GM12875 (cell line): ENCODE measurements around the gene FOS.

Source experiments
- H3K4me3 ChIP-seq: one replicate; pipeline ENCODE4 v1.5.1; 2011; ENCODE audit warnings: low read depth, low read length, control low read depth
- TF ChIP-seq, protein P1 (sequence below): IDR thresholded peaks from 2 replicates; pipeline ENCODE4 v1.5.1; 2011; ENCODE audit warnings: low read depth, mild to moderate bottlenecking, control low read depth, inconsistent platforms, low read length, moderate library complexity, borderline replicate concordance; ENCODE audit not compliant: insufficient read depth

FOS gene

DNA sequence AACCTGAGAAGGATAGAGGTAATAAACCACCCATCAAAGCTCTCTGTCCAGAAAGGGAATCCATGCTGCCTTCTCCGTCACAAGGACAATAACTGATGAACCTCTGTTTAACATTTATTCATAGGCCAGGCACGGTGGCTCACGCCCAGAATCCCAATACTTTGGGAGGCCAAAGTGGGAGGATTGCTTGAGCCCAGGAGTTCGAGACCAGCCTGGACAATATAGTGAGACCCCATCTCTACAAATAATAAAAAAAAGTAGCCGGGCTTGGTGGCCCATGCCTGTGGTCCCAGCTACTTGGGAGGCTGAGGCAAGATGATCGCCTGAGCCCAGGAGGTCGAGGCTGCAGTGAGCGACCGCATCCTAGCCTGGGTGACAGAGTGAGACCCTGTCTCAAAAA, 7.1 kb upstream of the FOS start:
- no peak overlapping the region for H3K4me3 ChIP-seq
- TF ChIP-seq, protein P1, sequence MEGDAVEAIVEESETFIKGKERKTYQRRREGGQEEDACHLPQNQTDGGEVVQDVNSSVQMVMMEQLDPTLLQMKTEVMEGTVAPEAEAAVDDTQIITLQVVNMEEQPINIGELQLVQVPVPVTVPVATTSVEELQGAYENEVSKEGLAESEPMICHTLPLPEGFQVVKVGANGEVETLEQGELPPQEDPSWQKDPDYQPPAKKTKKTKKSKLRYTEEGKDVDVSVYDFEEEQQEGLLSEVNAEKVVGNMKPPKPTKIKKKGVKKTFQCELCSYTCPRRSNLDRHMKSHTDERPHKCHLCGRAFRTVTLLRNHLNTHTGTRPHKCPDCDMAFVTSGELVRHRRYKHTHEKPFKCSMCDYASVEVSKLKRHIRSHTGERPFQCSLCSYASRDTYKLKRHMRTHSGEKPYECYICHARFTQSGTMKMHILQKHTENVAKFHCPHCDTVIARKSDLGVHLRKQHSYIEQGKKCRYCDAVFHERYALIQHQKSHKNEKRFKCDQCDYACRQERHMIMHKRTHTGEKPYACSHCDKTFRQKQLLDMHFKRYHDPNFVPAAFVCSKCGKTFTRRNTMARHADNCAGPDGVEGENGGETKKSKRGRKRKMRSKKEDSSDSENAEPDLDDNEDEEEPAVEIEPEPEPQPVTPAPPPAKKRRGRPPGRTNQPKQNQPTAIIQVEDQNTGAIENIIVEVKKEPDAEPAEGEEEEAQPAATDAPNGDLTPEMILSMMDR = no peak

DNA sequence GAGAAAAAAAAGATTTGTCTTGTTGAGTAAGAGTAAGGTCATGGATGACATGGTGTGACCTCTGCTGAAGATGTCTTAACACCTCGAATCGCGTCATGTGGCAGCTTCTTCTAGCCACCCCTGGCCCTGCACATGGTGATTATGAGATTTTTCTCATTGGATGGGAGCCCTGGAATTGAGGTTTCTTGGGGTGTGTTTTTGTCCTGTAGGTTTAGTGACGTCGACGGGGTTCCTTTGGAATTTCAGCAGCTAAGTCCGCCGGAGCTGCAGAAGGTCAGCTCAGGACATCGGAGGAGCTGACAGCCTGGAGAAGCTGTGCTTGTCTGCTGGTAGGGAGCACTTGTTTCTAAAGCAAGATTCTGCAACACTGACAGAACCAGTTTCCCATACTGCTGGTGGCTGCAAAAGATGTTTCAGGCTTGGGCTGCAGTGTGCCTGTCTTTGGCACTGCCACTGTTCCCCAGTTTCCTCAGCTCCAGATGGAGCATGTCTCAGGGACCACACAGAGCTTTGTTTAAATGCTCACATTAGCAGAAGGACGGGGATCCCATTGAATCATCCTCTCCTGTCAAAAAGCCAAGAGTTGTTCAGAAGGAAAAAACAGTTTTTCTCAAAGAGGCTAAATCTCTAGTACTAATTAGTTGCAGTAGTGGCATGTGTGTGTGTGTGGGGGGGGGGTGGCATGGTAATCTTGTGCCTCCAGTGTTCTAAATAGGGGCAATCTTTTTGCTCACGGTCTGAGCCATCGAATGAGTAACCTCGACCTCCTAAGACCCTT, 5.2 kb upstream of the FOS start:
- no peak overlapping the region for H3K4me3 ChIP-seq
- TF ChIP-seq, protein P1 = no peak

DNA sequence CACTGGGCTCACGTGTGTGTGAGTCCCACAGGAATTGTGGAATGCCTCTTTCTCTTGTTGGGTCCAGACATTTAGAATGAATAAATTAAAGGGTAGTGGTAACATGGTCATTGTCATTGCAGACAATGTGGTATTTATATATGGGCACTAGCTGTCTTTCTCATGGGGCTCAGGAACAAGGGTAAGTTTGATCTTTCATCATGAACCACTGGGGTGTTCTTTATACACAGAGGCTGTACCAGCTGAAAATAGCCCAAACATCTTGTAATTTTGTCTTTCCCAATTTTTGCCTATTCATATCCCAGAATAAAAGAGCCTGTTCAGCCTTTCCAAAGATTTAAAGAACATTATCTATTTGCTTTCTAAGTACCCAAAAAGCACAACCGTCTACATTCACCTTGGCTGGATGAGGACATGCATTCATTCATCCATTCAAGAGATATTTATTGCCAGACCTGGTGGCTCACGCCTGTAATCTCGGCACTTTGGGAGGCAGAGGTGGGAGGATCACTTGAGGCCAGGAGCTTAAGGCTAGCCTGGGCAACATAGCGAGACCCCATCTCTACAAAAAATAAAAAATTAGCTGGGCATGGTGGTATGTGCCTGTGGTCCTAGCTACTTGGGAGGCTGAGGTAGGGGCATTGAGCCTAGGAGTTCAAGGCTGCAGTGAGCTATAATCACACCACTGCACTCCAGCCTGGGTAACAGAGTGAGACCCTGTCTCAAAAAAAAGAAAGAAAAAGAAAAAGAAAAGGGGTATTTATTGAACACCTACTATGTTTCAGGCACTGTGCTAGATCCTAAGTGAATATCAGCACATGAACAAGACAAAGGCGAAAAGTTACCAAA, 4.4 kb upstream of the FOS start:
- H3K4me3 ChIP-seq = no peak overlapping the region
- TF ChIP-seq, protein P1 = no peak

DNA sequence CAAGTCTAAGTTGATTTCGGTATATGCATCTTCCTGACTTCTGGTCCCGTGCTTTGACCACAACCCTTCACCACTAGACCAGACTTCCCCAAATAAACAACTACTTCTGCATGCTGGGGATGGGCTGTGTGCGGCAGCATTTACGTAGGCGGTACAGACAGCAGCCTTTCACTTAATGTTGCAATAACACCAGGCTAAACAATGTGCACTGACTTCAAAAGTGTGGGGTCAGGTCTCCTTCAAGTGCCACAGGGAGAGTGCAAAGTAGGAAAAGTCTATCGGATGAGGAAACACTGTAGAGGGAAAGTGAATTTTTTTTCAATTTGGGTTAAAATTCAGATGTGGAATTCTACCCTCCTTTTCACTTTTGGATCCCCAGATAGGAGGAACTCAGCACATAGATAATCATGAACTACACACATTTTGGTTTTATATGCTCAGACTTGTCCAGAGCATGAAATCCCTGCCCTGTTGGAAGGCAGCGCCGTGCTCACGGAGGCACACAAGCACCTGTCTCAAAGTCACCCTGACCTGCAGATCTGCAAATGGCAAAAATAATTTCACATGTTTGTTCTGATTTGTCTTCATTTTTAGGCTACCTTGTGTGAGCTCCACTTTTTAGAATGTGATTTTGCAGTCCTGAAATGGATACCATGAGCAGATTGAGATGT, 3.6 kb upstream of the FOS start:
- TF ChIP-seq, protein P1 = no peak
- no peak overlapping the region for H3K4me3 ChIP-seq

DNA sequence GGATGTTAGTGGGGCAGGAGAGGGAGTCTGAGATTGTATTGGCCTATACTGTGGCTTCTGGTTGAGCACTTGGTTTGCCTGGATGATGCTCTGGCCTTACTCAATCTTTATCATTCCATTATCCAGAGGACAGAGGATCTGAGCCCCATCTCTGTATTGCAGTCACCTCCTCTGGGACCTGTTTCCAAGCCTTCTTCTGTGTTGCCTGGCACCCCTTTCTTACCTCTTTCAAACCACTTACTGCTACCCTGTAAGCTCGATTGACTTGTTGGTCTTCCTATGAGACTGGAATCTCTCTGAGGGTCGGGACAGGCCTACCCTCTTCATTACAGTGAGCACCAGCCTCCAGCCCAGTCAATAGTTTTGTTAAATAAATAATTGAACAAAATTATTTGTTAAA, 3.0 kb upstream of the FOS start:
- TF ChIP-seq, protein P1 = no peak
- no peak overlapping the region for H3K4me3 ChIP-seq

DNA sequence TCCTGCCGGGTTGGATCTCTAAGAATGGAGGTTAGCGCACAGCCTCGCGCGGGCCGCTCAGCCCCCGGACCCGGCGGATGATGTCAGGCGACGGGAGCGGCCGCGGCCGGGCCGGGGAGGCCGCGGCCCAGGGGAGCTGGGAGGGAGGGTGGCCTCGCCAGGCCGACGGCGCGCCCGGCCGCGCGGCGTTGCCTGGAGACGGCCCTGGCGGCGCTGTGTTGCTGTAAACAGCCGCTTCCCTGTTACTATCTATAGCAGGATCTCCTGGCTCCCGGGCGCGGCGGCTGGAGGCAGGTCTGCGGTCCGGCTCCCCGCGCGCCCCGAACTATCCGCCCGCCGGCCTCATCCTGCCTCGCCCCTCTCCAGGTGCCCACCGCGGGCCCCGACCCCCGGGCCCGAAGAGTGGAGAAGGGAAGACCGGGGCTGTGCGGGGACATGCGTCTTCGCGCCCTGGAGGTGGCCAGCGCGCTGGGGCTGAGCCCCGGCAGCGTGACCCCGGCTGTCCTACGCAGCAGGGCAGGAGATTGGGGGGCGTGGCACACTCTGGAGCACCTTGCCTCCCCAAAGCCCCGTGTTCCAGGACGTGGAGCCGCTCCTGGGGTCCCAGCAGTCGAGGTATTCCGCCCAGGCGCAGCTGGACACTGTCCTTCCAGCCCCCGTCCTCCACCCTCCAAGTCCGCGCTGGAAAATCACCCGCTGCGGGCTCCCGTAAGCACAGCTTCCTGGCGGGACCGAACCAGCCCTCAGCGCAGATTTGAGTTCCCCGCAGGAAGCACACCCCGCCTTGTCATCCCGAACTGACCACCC, 1.4 kb upstream of the FOS start:
- H3K4me3 ChIP-seq = peak overlapping the region; percentile 41
- TF ChIP-seq, protein P1 = no peak
